Loucy (cell line): ENCODE results near the gene NFAT5.

Source experiments
- EZH2phosphoT487 ChIP-seq: fragments of 200-600 bp; IDR thresholded peaks from 2 replicates; pipeline ENCODE4 v1.6.1; 2018; ENCODE audit warnings: antibody characterized with exemption, mild to moderate bottlenecking, moderate library complexity, borderline replicate concordance
- TF ChIP-seq, protein P1 (sequence below): fragments of 200-600 bp; sonication (generic); conservative IDR thresholded peaks from 2 replicates; pipeline ENCODE4 v1.5.1; 2014; ENCODE audit warnings: mild to moderate bottlenecking, antibody characterized with exemption, low read length

DNA sequence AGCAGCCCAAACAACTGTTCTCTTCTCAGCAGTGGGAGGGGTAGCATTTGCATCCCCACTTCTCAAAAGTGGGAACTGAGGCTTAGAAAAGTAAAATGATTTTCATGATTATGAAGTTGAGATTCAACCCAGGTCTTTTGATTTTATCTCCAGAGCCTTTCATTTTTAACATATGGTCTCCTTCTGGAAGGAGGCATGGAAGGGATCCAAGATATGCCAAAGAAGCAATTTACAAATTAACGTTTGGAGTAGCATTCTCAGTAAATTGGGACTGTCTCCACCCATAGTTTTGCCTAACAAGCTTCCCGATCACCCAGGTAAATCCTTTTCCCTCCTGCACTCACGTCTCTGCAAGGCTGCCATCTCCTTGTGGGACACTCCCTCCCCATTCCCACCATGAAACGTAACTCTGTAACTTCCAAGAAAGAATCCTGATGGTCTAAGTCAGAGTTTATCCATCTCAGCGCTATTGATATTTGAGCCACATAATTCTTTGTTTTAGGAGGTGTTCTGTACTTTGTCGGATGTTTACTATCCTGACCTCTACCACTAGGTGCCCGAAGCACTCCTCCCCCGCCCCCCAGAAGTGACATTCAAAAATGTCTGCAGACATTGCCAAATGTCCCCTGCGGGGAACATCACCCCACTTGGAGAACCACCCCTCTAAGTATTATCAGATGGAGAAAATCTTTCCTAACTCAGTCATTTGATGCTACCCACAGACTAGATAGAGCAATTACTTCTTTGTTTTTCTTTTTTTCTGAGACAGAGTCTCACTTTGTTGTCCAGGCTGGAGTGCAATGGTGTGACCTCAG, 32.9 kb upstream of the NFAT5 start:
- TF ChIP-seq, protein P1, sequence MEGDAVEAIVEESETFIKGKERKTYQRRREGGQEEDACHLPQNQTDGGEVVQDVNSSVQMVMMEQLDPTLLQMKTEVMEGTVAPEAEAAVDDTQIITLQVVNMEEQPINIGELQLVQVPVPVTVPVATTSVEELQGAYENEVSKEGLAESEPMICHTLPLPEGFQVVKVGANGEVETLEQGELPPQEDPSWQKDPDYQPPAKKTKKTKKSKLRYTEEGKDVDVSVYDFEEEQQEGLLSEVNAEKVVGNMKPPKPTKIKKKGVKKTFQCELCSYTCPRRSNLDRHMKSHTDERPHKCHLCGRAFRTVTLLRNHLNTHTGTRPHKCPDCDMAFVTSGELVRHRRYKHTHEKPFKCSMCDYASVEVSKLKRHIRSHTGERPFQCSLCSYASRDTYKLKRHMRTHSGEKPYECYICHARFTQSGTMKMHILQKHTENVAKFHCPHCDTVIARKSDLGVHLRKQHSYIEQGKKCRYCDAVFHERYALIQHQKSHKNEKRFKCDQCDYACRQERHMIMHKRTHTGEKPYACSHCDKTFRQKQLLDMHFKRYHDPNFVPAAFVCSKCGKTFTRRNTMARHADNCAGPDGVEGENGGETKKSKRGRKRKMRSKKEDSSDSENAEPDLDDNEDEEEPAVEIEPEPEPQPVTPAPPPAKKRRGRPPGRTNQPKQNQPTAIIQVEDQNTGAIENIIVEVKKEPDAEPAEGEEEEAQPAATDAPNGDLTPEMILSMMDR = no peak
- no peak for TF ChIP-seq EZH2phosphoT487
